Natural killer cell (primary cell): ENCODE measurements around the gene ATP5PD. TPM values are rescaled to one million over a fixed set of nuclear protein-coding genes. Genes with fewer than 3 reads are reported as not detected.
"Not testable (repeated sequence)": the region's sequence is repeated elsewhere in the genome, so short reads cannot be mapped to it uniquely, and the experiment has no call there.

ENCODE experiments used
- ATAC-seq, 3 donors: fragments of 150-1000 bp in 2 of 3; fragments of 200-7000 bp in 1 of 3; cut with Tn5 transposase; 1 replicate in 1 of 3; 2 replicates in 2 of 3; pipeline ENCODE4 v1.10.0; 2021; ENCODE audit warnings: mild to moderate bottlenecking in 2 of 3, moderate library complexity in 2 of 3
- DNase-seq, 2 donors: peaks; one replicate each; pipeline versions ENCODE4 v3.0.0 to v3.0.0-alpha.2; 2013 to 2021; ENCODE audit warnings: mixed read lengths in 1 of 2
- H3K27ac ChIP-seq: one replicate; pipeline ENCODE4 v1.5.1; 2013; ENCODE audit warnings: mild to moderate bottlenecking, low read length
- H3K27me3 ChIP-seq: one replicate; pipeline ENCODE4 v1.6.1; 2013; ENCODE audit warnings: low read length; ENCODE audit not compliant: control insufficient read depth, insufficient read depth
- H3K36me3 ChIP-seq: one replicate; pipeline ENCODE4 v1.6.1; 2013; ENCODE audit warnings: low read length; ENCODE audit not compliant: control insufficient read depth, insufficient read depth
- H3K4me1 ChIP-seq: one replicate; pipeline ENCODE4 v1.6.1; 2013; ENCODE audit warnings: low read length; ENCODE audit not compliant: control insufficient read depth, insufficient read depth
- H3K4me3 ChIP-seq: one replicate; pipeline ENCODE4 v1.5.1; 2013; ENCODE audit warnings: low read length
- H3K9me3 ChIP-seq: one replicate; pipeline ENCODE4 v1.6.1; 2013; ENCODE audit warnings: low read length; ENCODE audit not compliant: control insufficient read depth, insufficient read depth
- H3K27ac Mint-ChIP-seq, 2 donors: one replicate each; pipeline ENCODE4 v1.8.0; 2022; ENCODE audit warnings: mild to moderate bottlenecking in 2 of 2, mixed read lengths in 2 of 2, moderate library complexity in 1 of 2
- H3K27me3 Mint-ChIP-seq, 2 donors: one replicate each; pipeline ENCODE4 v1.8.0; 2022; ENCODE audit warnings: low read depth in 2 of 2, mixed read lengths in 2 of 2
- H3K36me3 Mint-ChIP-seq: one replicate; pipeline ENCODE4 v1.8.0; 2022; ENCODE audit warnings: mixed read lengths
- H3K4me1 Mint-ChIP-seq, 2 donors: one replicate each; pipeline ENCODE4 v1.8.0; 2022; ENCODE audit warnings: mixed read lengths in 2 of 2
- H3K4me3 Mint-ChIP-seq: one replicate; pipeline ENCODE4 v1.8.0; 2022; ENCODE audit warnings: mild to moderate bottlenecking, moderate library complexity, mixed read lengths
- H3K9me3 Mint-ChIP-seq, 2 donors: one replicate each; pipeline ENCODE4 v1.8.0; 2022; ENCODE audit warnings: mixed read lengths in 2 of 2
- CTCF ChIP-seq: fragments of 200-600 bp; IDR thresholded peaks from one replicate; pipeline ENCODE4 v1.8.0; 2022; ENCODE audit warnings: antibody characterized with exemption
- WGBS: methylation state at CpG from one replicate; pipeline ENCODE4 v1.1.7; 2013; ENCODE audit warnings: missing lambda C conversion rate; ENCODE audit not compliant: insufficient coverage; 5-methylcytosine and 5-hydroxymethylcytosine counted together
- intact Hi-C: fragments of 100-400 bp; cut with micrococcal nuclease; formaldehyde crosslinking; loops from one replicate; pipeline ENCODE4 v1.14.2; 2022
- total RNA-seq, 4 donors: library from RNA; stranded (reverse); fragments of 120-200 nt in 1 of 4; gene quantifications; one replicate each; pipeline versions ENCODE4 v1.2.3 to v1.2.4, GENCODE V29; 2013 to 2022

ATP5PD gene
- total RNA-seq, 3 donors from 2014 or later (not counting 1 experiment from before 2014, with no cell fraction given): 74.7 to 96.3 (median 75.2) TPM

GRCh38 chr17:75032720-75033280 is 14.0 kb downstream of the ATP5PD start:
- peak overlapping the region; percentile 57 for H3K4me3 Mint-ChIP-seq
- Histone ChIP-seq H3K9me3 (no peaks in the 10 kb centered on the region), H3K4me1 (peaks cover 46% of the 10 kb centered on the region)

GRCh38 chr17:75031972-75032719 is 14.6 kb downstream of the ATP5PD start:
- ATAC-seq (peak; percentile 57 to 59 (median 58)), DNase-seq (peak; percentile 37 to 85)
- intact Hi-C loops: no loop called here

More at GRCh38 chr17:75032720-75033280, 14.0 kb downstream of the ATP5PD start:
- peak; percentile 1 to 4 (median 4) for ATAC-seq
- peak in 1 of 2 donors; percentile 63 for DNase-seq
- intact Hi-C loops: no loop called here
- Mint-ChIP-seq H3K27ac (peak overlapping the region; percentile 60 to 83), H3K9me3 (no peaks in the 10 kb centered on the region), H3K36me3 (no peaks in the 10 kb centered on the region), H3K27me3 (peaks cover 0 to 11% of the 10 kb centered on the region in 2 donors), H3K4me1 (peaks cover 31 to 43% of the 10 kb centered on the region in 2 donors)
- WGBS: 5% methylated on average over 8 of the region's 13 CpGs
- H3K4me3 ChIP-seq: no peak overlapping the region
- no peaks in the 10 kb centered on the region for H3K27me3 ChIP-seq
- TF ChIP-seq CTCF: no peak
- H3K27ac ChIP-seq: no peak overlapping the region
- no peaks in the 10 kb centered on the region for H3K36me3 ChIP-seq

GRCh38 chr17:75030161-75030560 is 16.6 kb downstream of the ATP5PD start:
- Histone ChIP-seq H3K4me3 (no peak overlapping the region), H3K36me3 (no peaks in the 10 kb centered on the region), H3K27me3 (no peaks in the 10 kb centered on the region), H3K9me3 (no peaks in the 10 kb centered on the region), H3K4me1 (peaks cover 34% of the 10 kb centered on the region), H3K27ac (no peak overlapping the region)
- WGBS: 85% methylated on average over 8 of the region's 8 CpGs
- Mint-ChIP-seq H3K4me3 (no peak overlapping the region), H3K27me3 (peaks cover 0 to 11% of the 10 kb centered on the region in 2 donors), H3K4me1 (peaks cover 27 to 34% of the 10 kb centered on the region in 2 donors), H3K27ac (no peak overlapping the region), H3K36me3 (no peaks in the 10 kb centered on the region), H3K9me3 (no peaks in the 10 kb centered on the region)
- TF ChIP-seq CTCF: no peak
- intact Hi-C loops: no loop called here
- no peak for DNase-seq
- no peak for ATAC-seq

More at GRCh38 chr17:75031972-75032719, 14.6 kb downstream of the ATP5PD start:
- Histone ChIP-seq H3K4me1 (peaks cover 46% of the 10 kb centered on the region), H3K27me3 (no peaks in the 10 kb centered on the region), H3K9me3 (no peaks in the 10 kb centered on the region), H3K27ac (no peak overlapping the region), H3K4me3 (no peak overlapping the region), H3K36me3 (no peaks in the 10 kb centered on the region)
- Mint-ChIP-seq H3K27me3 (peaks cover 0 to 11% of the 10 kb centered on the region in 2 donors), H3K27ac (peak overlapping the region; percentile 60 to 83), H3K4me1 (peaks cover 31 to 43% of the 10 kb centered on the region in 2 donors), H3K9me3 (no peaks in the 10 kb centered on the region), H3K4me3 (peak overlapping the region; percentile 82), H3K36me3 (no peaks in the 10 kb centered on the region)
- no peak for TF ChIP-seq CTCF
- 12% methylated on average over 10 of the region's 10 CpGs for WGBS

GRCh38 chr17:75026650-75027049 is 20.1 kb downstream of the ATP5PD start:
- DNase-seq, H3K36me3 Mint-ChIP-seq, ATAC-seq, H3K4me3 ChIP-seq, H3K27me3 Mint-ChIP-seq, H3K4me1 ChIP-seq, H3K27me3 ChIP-seq, H3K27ac ChIP-seq, H3K4me1 Mint-ChIP-seq, H3K9me3 Mint-ChIP-seq, H3K4me3 Mint-ChIP-seq, H3K27ac Mint-ChIP-seq, intact Hi-C loops, H3K9me3 ChIP-seq: not testable (repeated sequence)
- 93% methylated on average over 2 of the region's 2 CpGs for WGBS
- peaks cover 10% of the 10 kb centered on the region for H3K36me3 ChIP-seq

- H3K27ac Mint-ChIP-seq, H3K27me3 Mint-ChIP-seq, H3K4me1 Mint-ChIP-seq, DNase-seq, intact Hi-C loops, H3K4me3 ChIP-seq, H3K4me1 ChIP-seq, H3K27ac ChIP-seq, H3K9me3 Mint-ChIP-seq, H3K27me3 ChIP-seq, H3K9me3 ChIP-seq, H3K36me3 Mint-ChIP-seq: not testable (repeated sequence)
- H3K36me3 ChIP-seq: peaks cover 22% of the 10 kb centered on the region
- ATAC-seq: peak in 1 of 3 donors; percentile 13
- WGBS: 50% methylated on average over 9 of the region's 9 CpGs
- peak overlapping the region; percentile 63 for H3K4me3 Mint-ChIP-seq
These were observed 21.4 kb downstream of the ATP5PD start for GRCh38 chr17:75025398-75025734.
